GM13976 (cell line): Measurements from ENCODE around the gene ARL2.

Experiments
- DNase-seq: peaks from one replicate; pipeline ENCODE4 v3.0.0; 2012; ENCODE audit warnings: low spot score
- in situ Hi-C: fragments of 300-500 bp; cut with MboI; formaldehyde crosslinking; loops from one replicate; pipeline ENCODE4 v1.12.0; 2022; ENCODE audit warnings: low sequenced_read_pairs, mixed read lengths, inconsistent platforms; ENCODE audit not compliant: unreplicated experiment
- TF ChIP-seq, protein P1 (sequence below): IDR thresholded peaks from 2 replicates; pipeline ENCODE4 v1.5.1; 2012; ENCODE audit warnings: borderline replicate concordance, mild to moderate bottlenecking; ENCODE audit not compliant: insufficient read depth; ENCODE audit errors: extremely low read depth, missing control alignments, control extremely low read depth

The ARL2 gene

DNA sequence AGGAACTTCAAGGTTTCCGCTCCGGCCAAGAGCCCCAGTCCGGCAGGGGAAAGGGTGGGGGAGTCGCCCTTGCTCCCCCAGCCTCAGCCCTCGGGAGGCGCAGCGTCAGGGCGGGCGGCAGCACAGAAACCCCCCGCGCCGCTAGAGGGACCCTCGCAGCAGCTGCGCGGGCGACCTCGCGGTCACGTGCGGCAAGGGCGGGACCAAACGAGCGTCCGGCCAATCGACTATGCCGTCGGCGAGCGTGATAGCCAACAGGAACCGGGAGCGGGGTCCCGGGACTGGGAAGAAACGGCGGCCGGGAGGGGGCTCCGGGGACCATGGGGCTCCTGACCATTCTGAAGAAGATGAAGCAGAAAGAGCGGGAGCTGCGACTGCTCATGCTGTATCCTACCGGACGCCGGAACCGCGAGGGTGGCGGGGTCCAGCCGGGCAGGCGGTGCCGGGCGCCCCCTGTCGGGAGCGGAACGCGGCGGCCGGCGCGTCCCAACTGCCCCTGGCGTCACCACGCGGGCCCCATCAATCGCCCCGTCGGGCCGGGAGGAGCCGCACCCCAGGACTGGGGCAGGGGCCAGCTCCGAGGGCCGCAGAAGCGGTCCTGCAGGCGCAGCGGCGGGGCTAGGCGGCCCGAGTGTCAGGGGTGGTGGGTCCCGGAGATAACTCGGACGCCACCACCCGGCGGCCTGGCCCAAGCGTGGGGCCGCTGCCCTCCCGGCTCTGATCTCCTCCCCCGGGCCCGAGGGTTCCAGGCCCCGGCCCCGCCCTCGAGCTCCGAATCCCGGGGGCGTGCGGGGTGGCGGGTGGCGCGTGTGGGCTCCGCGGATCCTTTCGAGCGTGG is at the start of gene ARL2:
Gene ARL2, plus strand, starts transcription at position 273 of the 838 bp plus-strand sequence. Its CDS starts 48 bp downstream, at position 321.
- TF ChIP-seq, protein P1, sequence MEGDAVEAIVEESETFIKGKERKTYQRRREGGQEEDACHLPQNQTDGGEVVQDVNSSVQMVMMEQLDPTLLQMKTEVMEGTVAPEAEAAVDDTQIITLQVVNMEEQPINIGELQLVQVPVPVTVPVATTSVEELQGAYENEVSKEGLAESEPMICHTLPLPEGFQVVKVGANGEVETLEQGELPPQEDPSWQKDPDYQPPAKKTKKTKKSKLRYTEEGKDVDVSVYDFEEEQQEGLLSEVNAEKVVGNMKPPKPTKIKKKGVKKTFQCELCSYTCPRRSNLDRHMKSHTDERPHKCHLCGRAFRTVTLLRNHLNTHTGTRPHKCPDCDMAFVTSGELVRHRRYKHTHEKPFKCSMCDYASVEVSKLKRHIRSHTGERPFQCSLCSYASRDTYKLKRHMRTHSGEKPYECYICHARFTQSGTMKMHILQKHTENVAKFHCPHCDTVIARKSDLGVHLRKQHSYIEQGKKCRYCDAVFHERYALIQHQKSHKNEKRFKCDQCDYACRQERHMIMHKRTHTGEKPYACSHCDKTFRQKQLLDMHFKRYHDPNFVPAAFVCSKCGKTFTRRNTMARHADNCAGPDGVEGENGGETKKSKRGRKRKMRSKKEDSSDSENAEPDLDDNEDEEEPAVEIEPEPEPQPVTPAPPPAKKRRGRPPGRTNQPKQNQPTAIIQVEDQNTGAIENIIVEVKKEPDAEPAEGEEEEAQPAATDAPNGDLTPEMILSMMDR = peak; percentile 93
- in situ Hi-C loops = no loop called here
- peak; percentile 95 for DNase-seq

DNA sequence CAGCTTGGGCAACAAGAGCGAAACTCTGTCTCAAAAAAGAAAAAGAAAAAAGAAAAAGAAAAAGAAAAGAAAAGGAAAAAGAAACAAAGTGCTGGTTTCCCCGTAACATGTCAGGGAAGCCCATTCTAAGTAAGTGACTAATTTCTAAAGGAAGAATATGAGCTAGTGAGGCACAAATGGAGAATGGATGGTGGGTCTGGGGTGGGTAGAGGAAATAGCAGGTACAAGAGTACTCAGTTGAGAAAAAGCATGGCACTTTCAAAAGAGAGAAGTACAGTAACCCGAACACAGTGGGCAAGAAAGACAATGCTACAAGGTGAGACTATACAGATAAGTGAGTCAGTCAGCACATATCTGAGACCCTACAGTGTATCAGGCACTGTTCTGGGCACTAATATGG is 46.6 kb upstream of the ARL2 start:
- in situ Hi-C loops = no loop called here

DNA sequence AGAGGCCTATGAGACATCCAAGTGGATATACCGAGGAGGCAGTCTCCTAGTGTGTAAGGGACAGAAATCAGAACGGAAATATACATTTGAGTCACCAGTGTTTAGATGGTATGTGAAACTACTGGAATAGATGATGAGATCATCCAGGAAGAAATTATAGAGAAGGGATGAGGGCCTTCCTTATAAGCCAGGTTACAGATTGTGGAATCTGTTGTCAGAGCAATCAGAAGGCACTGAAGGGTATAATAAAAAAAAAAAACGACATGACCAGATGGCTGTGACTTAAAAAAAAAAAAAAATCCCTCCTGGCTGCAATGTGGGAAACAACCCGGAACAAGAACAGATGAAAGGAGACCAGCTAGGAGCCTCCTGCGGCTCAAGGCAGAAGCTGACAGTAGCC is 44.8 kb upstream of the ARL2 start:
- TF ChIP-seq, protein P1 = no peak
- in situ Hi-C loops = no loop called here
- DNase-seq = no peak

More for the DNA sequence above, 46.6 kb upstream of the ARL2 start:
- DNase-seq = no peak
- TF ChIP-seq, protein P1 = no peak

DNA sequence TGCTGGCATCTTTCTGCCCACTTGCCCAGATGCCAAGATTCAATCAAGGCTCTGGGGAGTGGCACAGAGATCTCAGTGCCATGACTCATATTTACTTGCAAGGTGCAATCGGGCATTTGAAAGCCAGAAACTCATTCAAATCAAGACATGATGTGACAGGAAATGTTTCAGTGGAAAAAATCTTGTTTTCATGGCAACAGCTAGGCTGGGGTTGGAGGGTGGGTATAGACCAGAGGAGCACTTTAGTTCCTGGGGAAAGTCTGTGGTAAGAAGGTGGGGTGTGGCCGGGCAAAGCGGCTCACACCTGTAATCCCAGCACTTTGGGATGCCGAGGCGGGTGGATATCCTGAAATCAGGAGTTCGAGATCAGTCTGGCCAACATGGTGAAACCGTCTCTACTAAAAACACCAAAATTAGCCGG is 43.2 kb upstream of the ARL2 start:
- in situ Hi-C loops = no loop called here
- TF ChIP-seq, protein P1 = no peak
- DNase-seq = no peak

DNA sequence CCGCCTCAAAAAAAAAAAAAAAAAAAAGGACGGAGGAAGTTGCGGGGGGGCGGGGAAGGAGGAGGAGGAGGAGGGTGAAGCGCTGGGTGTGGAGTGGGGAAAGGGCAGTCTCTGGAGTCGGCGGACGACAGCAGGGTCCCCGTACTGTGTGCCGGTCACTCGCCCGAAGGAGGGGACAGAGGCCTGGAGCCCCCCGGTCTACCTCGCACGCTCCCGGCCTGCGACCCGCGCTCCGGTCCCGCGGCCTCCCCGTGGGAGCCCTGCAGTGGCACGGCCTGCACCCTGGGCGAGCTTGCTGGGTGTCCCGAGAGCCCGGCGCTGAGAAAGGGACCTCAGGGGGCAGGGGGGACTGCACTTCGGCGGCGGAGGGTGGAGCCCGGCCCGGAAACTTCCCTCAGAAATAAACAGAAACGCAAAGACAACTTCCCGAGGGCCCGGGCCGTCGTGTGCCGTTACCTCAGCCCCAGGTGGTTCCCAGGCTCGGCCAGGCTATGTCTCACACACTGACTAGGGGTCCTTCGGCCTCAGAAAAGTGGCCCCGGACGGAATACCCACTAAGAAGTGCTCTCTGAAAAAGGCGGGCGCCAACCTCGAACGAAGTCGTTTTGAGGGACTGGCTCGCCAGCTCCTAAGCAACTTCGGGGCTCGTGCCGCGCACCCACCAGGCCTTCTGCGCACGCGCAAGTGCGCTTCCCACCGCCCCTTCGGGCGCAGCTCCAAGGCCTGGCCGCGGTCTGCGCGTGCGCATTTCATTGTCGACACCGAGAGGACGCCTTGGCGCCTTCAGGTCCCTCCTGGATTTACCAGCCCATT is 42.3 kb upstream of the ARL2 start, which contains the start of gene MAJIN:
Gene MAJIN, minus strand, starts transcription at position 688 of the 813 bp plus-strand sequence. CDS start 12,703 bp downstream, outside the sequence.
- DNase-seq = peak; percentile 85
- in situ Hi-C loops = no loop called here
- TF ChIP-seq, protein P1 = no peak

DNA sequence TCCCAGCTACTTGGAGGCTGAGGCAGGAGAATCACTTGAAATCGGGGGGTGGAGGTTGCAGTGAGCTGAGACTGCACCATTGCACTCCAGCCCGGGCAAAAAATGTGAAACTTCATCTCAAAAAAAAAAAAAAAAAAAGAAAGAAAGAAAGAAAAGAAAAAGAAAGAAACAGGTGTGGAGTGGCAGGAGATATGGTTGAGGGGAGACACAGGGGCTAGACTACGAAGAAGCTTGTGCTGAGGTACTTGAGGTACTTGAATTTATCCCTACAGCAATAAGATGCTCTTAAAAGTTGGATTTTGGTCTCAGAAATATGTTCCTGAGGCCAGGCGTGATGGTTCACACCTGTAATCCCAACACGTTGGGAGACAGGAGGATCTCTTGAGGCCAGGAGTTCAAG is 39.8 kb upstream of the ARL2 start:
- TF ChIP-seq, protein P1 = no peak
- no peak for DNase-seq
- in situ Hi-C loops = no loop called here
